ENCODE measurements around the gene KLHL35. TPM values are rescaled to one million over a fixed set of nuclear protein-coding genes. Genes with fewer than 3 reads are reported as not detected.

KLHL35 gene
- total RNA-seq, 1 experiment from 2014 or later, result 8.4 TPM

- ATAC-seq (no peak), DNase-seq (no peak)
- POLR2A ChIA-PET (ENCODE audit: unreplicated experiment), result interaction anchor here (0.7 kb wide), 1 partner anchor 9 kb away, joined by 3 read pairs; no protein-coding TSS in a partner anchor
- intact Hi-C loops (cut with micrococcal nuclease), result loop anchor here (2.0 kb wide), 1 partner anchor 43 kb away; no protein-coding TSS in a partner anchor
- no TSS peak for BruUV-seq (replicated peaks)
- Histone ChIP-seq H3K4me1 (ENCODE audit: insufficient read depth, low read length) (peaks cover 28% of the 10 kb centered on the region), H3F3A (ENCODE audit: low read length, unreplicated experiment) (no peaks in the 10 kb centered on the region), H3K36me3 (ENCODE audit: low read depth, low read length) (no peaks in the 10 kb centered on the region), H3K27ac (ENCODE audit: low read length) (no peak overlapping the region), H3K79me2 (ENCODE audit: low read length) (no peaks in the 10 kb centered on the region), H3K9ac (ENCODE audit: low read length) (no peak overlapping the region), H3K9me2 (replicated peaks; ENCODE audit: low read length) (no peaks in the 10 kb centered on the region), H2AFZ (ENCODE audit: low read length) (peak overlapping the region; percentile 74; the same call in 1 of the 2 replicates), H3K27me3 (ENCODE audit: low read length) (no peaks in the 10 kb centered on the region), H4K20me1 (ENCODE audit: low read length) (no peaks in the 10 kb centered on the region), H3K9me3 (ENCODE audit: low read length) (no peaks in the 10 kb centered on the region), H3K4me3 (ENCODE audit: low read length) (peak overlapping the region; percentile 66), H3K4me2 (ENCODE audit: low read length) (peak overlapping the region; percentile 92)
- TF ChIP-seq CTCF (conservative IDR thresholded peaks at IDR 0.05; ENCODE audit: low read depth, low read length) (peak; percentile 11; the same call in 1 of the 2 replicates), EZH2phosphoT487 (IDR thresholded peaks at IDR 0.05; ENCODE audit: borderline replicate concordance, low read length) (no peak), EZH2 (IDR thresholded peaks at IDR 0.05; ENCODE audit: low read length, unreplicated experiment) (no peak)
- CTCF ChIA-PET, result interaction anchor here (1.4 kb wide), 1 partner anchor 24 kb away, joined by 5 read pairs; no protein-coding TSS in a partner anchor
Measured at GRCh38 chr11:75431533-75432525, 1.2 kb downstream of the KLHL35 start.

- DNase-seq (peak; percentile 35), ATAC-seq (peak; percentile 21)
- Histone ChIP-seq H3K9me2 (replicated peaks; ENCODE audit: low read length) (no peaks in the 10 kb centered on the region), H3K79me2 (ENCODE audit: low read length) (no peaks in the 10 kb centered on the region), H3K9me3 (ENCODE audit: low read length) (no peaks in the 10 kb centered on the region), H3K4me1 (ENCODE audit: insufficient read depth, low read length) (peaks cover 28% of the 10 kb centered on the region), H3F3A (ENCODE audit: low read length, unreplicated experiment) (no peaks in the 10 kb centered on the region), H3K27ac (ENCODE audit: low read length) (no peak overlapping the region), H3K9ac (ENCODE audit: low read length) (peak overlapping the region; percentile 10; the same call in 1 of the 2 replicates), H3K4me2 (ENCODE audit: low read length) (peak overlapping the region; percentile 92), H3K36me3 (ENCODE audit: low read depth, low read length) (no peaks in the 10 kb centered on the region), H4K20me1 (ENCODE audit: low read length) (no peaks in the 10 kb centered on the region), H3K27me3 (ENCODE audit: low read length) (no peaks in the 10 kb centered on the region), H2AFZ (ENCODE audit: low read length) (peak overlapping the region; percentile 74), H3K4me3 (ENCODE audit: low read length) (peak overlapping the region; percentile 66)
- intact Hi-C loops (cut with micrococcal nuclease), result loop anchor here (2.0 kb wide), 1 partner anchor 42 kb away; no protein-coding TSS in a partner anchor
- CTCF ChIA-PET, result interaction anchor here (0.6 to 1.4 kb wide), 2 partner anchors 23 to 367 kb away, joined by 5 to 10 read pairs; no protein-coding TSS in a partner anchor
- no TSS peak for BruUV-seq (replicated peaks)
- POLR2A ChIA-PET (ENCODE audit: unreplicated experiment), result interaction anchor here (0.6 to 0.7 kb wide), 2 partner anchors 8 to 12 kb away, joined by 3 read pairs; no protein-coding TSS in a partner anchor
- no peak for TF ChIP-seq EZH2 (IDR thresholded peaks at IDR 0.05; ENCODE audit: low read length, unreplicated experiment)
- no peak for TF ChIP-seq EZH2phosphoT487 (IDR thresholded peaks at IDR 0.05; ENCODE audit: borderline replicate concordance, low read length)
- no peak for TF ChIP-seq CTCF (conservative IDR thresholded peaks at IDR 0.05; ENCODE audit: low read depth, low read length)
Measured at GRCh38 chr11:75430714-75431532, 2.1 kb downstream of the KLHL35 start.
